ENCODE measurements around the gene WDTC1.

WDTC1 gene

DNA sequence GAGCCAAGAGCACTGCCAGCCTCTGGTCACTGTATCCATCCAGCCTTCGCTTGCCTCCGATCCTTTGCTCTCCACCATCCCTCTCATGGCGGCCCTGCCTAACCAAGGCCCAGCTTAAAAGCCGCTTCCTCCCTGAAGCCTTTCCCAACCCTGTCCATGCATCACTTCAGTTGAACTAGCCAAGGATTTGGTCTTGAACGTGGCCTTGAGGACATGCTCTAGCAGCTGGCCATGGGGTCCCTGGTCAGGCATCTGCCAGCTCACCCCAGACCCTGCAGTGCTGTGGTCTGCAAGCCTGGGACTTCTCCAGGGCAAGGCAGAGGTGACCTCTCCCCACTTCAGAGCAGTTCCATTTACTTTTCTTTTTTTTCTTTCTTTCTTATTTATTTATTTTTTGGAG lies 102.3 kb downstream of the WDTC1 start:
- DNase-seq, result no peak

- no peak for DNase-seq
These were observed 104.3 kb downstream of the WDTC1 start for GRCh38 chr1:27338751-27339150.

- DNase-seq, result no peak
These were observed 104.8 kb downstream of the WDTC1 start for GRCh38 chr1:27339213-27339612.

DNA sequence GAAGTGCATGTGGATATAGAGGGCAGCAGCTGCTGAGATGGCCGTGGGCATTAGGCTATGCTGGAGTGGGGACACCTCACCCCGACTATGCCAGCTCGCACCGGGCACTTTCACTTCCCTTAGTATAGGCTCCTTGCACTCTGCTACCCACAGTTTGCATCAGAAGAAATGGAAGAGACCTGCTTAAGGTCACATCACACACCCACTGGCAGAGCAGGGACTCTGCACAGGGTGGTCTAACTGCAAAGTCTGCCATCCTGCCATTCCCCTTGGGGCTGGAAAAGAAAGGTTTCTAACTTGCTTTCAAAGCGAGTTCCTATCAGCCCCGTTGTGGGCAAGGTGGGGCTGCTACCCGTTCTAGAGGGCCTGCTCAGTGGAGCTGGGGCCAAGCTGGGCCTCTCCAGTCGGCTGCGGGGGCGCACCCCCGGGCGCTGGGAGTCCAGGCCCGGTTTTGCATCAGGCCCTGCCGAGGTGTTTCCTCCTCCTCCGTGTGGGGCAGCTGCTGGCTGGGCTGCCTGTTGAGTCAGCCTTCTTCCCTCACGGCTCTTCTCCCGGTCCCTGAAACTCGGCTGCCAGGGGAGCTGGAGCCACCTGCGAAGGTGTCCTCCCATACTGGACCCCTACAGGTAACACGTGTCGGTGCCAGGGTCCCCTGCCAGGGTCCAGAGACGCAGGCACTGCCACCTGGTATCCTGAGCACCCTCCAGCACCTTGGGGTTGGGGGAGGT lies 107.3 kb downstream of the WDTC1 start, which contains the start of gene SYTL1:
TSS of gene SYTL1 (plus strand) at position 498 of the 728 bp plus-strand sequence. CDS start 3,313 bp downstream, outside the sequence.
- DNase-seq, result peak; percentile 57 to 68

GRCh38 chr1:27342391-27342777 lies 108.0 kb downstream of the WDTC1 start:
- peak; percentile 48 to 49 for DNase-seq

- DNase-seq, result peak; percentile 65 to 71
These were observed 108.6 kb downstream of the WDTC1 start for GRCh38 chr1:27342778-27343638.

DNA sequence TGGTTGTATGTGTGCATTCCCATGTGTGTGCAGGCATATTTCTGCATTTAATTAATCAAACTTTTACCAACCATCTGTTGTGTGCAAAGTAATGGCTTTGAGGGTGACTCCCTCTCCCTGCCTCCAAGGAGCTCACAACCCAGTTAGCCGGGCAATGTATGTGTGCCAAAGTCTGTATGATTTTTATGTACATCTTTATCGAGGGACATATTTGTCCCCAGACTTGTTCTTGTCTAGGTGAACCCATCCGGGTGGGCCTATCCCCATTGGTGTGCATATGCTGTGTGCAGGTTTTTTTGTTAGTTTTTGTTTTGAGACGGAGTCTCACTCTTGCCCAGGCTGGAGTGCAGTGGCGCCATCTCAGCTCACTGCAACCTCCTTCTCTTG lies 109.2 kb downstream of the WDTC1 start:
- no peak for DNase-seq

DNA sequence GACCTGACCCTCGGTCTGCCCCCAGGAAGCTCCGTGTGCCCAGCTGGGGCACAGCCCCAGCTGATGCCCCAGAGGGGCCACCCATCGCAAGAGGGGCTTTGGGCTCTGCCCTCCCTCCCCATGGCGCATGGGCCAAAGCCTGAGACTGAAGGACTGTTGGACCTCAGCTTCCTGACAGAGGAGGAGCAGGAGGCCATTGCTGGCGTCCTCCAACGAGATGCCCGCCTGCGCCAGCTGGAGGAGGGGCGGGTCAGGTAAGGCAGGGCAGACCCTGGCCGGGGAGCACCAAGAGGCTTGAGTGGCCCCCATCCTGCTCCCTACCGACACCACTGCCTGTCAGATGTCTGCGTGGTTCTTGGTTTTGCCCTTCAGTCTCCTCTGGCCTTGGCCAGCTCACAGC lies 110.8 kb downstream of the WDTC1 start:
- no peak for DNase-seq

DNA sequence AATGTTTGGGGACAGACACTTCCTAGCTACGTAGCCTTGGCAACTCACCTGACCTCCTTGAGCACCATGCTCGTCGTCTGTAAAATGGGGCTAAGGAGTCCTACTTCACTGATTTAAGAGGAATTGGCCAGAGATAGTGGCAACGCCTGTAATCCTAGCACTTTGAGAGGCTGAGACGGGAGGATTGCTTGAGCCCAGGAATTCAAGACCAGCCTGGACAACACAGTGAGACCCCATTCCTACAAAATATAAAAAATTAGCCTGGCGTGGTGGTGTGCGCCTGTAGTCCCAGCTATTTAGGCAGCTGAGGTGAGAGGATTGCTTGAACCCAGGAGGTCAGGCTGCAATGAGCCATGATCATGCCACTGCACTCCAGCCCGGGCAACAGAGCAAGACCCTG lies 111.9 kb downstream of the WDTC1 start:
- no peak for DNase-seq

DNA sequence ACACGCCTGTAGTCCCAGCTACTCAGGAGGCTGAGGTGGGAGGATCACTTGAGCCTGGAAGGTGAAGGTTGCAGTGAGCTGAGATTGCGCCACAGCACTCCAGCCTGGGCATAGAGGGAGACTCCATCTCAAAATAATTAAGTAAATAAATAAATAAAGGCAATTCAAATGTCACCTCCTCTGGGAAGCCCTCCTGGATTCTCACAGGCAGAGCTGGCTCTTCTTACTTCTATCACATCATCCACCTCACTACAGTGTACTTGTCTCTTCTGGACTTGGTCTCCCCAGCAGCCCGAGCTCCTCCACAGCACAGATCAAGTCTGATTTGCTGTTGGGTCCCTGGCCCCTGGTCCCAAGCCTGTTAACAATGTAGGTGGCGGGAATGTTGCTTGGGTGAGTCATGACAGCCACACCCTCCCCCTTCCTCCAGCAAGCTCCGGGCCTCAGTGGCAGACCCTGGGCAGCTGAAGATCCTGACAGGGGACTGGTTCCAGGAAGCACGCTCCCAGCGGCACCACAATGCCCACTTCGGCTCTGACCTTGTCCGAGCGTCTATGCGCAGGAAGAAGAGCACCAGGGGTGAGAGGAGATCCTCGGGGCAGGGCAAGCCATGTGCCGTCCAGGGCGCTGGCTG lies 112.7 kb downstream of the WDTC1 start:
- DNase-seq, result no peak

DNA sequence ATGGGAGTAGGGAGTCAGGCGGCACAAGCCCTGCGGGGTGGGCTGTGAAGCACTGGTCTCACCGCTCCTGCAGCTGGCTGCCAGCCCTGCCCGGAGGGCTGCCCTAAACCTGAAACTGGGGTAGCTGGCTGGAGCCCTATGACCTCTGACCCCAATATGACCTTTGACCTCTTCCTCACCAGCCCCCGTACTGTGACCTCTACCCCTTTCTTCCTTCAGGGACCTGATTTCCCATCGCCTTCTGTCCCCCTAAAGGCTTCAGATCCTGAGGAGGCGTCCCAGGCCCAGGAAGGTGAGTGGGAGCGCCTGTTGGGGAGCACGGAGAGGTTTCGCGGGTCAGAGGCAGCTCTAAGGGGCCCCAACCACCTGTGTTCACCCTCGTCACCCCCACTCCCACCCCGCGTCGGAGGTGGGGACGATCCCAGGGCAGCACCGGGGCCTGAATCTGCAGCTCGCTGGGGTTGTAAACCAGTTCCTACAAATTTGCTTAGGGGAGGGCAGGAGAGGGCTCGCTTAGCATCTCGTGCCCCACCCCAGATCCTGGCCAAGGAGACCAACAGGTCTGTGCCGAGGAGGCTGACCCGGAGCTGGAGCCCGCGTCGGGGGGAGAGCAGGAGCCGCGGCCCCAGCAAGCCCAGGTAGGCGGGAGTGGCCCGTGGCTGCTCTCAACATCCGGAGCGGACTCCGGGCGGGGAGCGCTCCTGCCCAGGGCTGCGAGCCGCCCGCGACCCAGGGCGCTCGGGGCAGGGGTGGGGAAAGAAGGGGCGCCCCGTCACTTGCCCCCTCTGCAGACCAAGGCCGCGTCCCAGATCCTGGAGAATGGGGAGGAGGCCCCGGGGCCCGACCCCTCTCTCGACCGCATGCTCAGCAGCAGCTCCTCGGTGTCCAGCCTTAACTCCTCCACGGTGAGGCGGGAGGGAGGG lies 114.7 kb downstream of the WDTC1 start:
- peak in 1 of 2 donors; percentile 31 for DNase-seq

DNA sequence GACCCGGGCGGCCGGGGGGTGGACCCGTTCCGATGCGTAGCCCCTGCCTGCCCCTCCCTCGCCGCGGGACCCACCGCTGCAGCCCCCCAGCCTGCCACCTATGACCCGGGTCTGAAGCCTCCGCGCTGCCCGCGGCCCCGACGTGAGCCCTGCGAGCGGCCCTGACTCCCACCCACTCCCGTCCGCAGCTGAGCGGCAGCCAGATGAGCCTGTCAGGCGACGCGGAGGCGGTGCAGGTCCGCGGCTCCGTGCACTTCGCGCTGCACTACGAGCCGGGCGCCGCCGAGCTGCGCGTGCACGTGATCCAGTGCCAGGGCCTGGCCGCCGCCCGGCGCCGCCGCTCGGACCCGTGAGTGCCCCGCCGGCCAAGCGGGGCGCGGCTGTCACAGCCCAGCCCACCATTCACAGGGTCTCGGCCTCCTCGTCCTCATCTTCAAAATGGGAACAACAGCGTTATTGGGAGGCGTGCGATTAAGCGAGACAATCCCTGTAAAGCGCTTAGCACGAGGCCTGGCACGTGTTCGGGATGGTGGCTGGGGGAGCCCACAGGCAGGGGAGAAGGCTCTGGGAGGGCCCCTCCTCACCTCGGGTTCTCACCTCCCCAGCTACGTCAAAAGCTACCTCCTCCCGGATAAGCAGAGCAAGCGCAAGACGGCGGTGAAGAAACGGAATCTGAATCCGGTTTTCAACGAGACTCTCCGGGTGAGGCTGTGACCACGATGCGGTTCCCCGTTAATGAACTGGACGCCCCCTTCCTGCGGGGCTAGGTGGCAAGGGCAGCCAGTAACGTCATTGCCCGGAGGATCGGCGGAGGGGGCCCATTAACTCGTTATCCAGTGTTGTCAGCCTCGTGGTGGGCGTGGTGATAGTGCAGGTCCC lies 115.6 kb downstream of the WDTC1 start:
- DNase-seq, result peak in 1 of 2 donors; percentile 20

- no peak for DNase-seq
These were observed 116.5 kb downstream of the WDTC1 start for GRCh38 chr1:27350663-27351540.

- DNase-seq, result no peak
These were observed 117.2 kb downstream of the WDTC1 start for GRCh38 chr1:27351541-27352107.

DNA sequence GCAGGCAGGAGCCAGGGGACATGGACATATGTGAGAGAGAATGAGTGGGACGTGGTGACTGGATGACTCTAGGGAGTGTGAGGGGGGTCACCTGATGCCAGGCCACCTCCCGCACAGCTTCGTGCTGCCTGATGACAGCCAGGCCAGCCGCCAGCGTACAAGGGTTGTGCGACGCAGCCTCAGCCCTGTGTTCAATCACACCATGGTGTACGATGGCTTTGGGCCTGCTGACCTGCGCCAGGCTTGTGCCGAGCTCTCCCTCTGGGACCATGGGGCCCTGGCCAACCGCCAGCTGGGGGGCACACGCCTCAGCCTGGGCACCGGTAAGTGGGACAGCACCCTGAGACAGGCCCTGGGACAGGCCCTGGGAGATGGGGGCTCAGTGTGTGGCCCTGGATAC lies 118.7 kb downstream of the WDTC1 start:
- no peak for DNase-seq

- no peak for DNase-seq
These were observed 119.2 kb downstream of the WDTC1 start for GRCh38 chr1:27353629-27354028.

- DNase-seq, result no peak
These were observed 121.3 kb downstream of the WDTC1 start for GRCh38 chr1:27355683-27356082.

DNA sequence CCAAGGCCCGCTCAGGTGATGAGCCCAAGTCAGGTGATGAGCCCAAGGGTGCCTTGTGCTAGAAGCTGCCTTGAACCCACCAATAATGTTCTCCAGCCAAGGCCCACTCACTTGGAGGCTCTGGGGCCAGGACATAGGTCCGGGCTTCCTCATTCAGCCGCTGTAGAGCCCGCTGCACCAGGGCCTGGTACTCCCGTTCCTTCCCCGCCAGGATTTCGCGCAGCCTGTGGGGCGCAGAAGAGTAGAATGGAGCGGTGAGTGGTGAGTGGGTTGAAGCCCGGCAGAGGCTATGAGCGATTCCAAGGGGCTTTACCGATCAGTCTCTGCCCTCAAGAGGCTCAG lies 121.8 kb downstream of the WDTC1 start:
- DNase-seq, result no peak

DNA sequence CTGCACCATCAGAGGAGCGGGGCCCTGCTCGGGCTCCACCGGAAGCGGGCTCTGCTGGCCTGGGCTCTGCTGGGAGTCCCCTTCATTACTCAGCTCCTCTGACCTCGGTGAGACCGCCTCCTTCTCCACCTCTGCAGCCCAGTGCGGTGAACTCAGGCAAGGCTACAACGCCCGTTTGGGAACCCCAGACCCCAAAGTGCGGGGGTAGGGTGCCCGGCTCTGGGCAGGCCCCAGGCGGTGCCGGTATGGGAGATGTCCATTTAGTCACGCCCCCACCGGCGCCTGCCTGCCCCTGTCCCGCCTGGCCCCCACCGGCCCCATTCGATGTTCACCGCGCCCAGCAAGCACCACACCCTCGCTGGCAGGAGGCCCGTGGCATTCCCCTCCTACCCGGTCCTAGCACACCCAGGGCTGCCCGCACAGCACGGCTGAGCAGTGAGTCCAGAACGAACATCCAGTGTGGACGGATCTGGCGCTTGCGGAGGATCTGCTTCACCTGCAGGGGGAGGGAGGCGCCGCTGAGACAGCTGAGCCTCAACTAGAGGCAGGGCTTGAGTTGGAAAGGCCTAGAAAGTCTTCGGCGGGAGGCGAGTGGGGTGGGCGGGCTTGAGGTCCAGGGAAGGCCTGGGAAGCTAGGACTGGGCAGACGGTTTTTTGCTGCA lies 122.3 kb downstream of the WDTC1 start:
- DNase-seq, result peak; percentile 39 to 58
